ENCODE data around the gene SERPINA6. TPM values are rescaled to one million over a fixed set of nuclear protein-coding genes. Genes with fewer than 3 reads are reported as not detected.
A peak's percentile ranks its signal among the peaks of the same experiment; 100 is the strongest.

The SERPINA6 gene
- total RNA-seq, 2 donors from 2014 or later: not detected

DNA sequence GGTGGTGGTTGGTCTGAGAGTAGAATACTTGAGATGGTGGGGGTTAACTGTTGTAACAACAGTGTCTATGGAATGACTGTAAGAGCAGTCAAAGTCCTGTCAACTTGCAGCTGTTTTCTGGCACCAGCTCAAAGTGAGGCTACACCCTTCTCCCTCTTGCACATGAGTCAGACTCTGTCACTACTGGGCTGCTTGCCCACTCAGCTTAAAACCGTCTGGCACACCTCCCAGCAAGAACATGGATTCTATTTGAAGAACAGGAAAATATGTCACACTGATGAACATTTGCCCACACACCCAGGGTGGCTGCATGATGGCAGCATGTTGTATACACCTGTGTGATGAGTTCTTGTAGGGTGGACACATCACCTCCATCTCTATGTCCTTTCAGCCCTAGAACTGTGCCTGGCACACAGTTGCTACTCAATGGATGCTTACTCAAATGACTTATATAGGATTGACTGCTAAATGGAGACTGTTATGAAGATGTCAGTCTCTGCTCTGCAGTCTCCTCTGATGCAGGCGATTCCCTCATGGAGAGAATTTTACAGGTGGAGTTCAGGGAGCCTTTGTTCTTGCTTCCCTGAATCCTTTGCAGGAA lies 19.3 kb upstream of the SERPINA6 start:
- Histone ChIP-seq H3K36me3 (no peaks in the 10 kb centered on the region), H3K4me3 (no peak overlapping the region), H3K4me1 (peaks cover 0 to 18% of the 10 kb centered on the region in 2 donors), H3K9me3 (no peaks in the 10 kb centered on the region), H3K27ac (peak overlapping the region; percentile 35 to 59), H3K27me3 (no peaks in the 10 kb centered on the region)
- no peak for TF ChIP-seq CTCF (IDR thresholded peaks at IDR 0.05)
- DNase-seq (ENCODE audit: low spot score): peak; percentile 94

- H3K4me1 ChIP-seq: peaks cover 0 to 18% of the 10 kb centered on the region in 2 donors
- H3K27ac ChIP-seq: peak overlapping the region; percentile 35 to 59
- no peak overlapping the region for H3K4me3 ChIP-seq
- peak; percentile 55 for DNase-seq (ENCODE audit: low spot score)
- H3K27me3 ChIP-seq: no peaks in the 10 kb centered on the region
- no peaks in the 10 kb centered on the region for H3K9me3 ChIP-seq
- TF ChIP-seq CTCF (IDR thresholded peaks at IDR 0.05): no peak
- H3K36me3 ChIP-seq: no peaks in the 10 kb centered on the region
These were observed 18.7 kb upstream of the SERPINA6 start for GRCh38 chr14:94341656-94342333.

- no peak overlapping the region for H3K27ac ChIP-seq
- H3K4me1 ChIP-seq: peaks cover 0 to 18% of the 10 kb centered on the region in 2 donors
- no peak overlapping the region for H3K4me3 ChIP-seq
- H3K27me3 ChIP-seq: no peaks in the 10 kb centered on the region
- no peaks in the 10 kb centered on the region for H3K9me3 ChIP-seq
- H3K36me3 ChIP-seq: no peaks in the 10 kb centered on the region
- no peak for TF ChIP-seq CTCF (IDR thresholded peaks at IDR 0.05)
- no peak for DNase-seq (ENCODE audit: low spot score)
These were observed 17.4 kb upstream of the SERPINA6 start for GRCh38 chr14:94340533-94340932.

- Histone ChIP-seq H3K4me1 (peaks cover 0 to 18% of the 10 kb centered on the region in 2 donors), H3K27ac (no peak overlapping the region), H3K4me3 (no peak overlapping the region), H3K27me3 (no peaks in the 10 kb centered on the region), H3K36me3 (no peaks in the 10 kb centered on the region), H3K9me3 (no peaks in the 10 kb centered on the region)
- DNase-seq (ENCODE audit: low spot score): no peak
- no peak for TF ChIP-seq CTCF (IDR thresholded peaks at IDR 0.05)
These were observed 14.9 kb upstream of the SERPINA6 start for GRCh38 chr14:94338023-94338422.

GRCh38 chr14:94337274-94337673 lies 14.1 kb upstream of the SERPINA6 start:
- no peak for TF ChIP-seq CTCF (IDR thresholded peaks at IDR 0.05)
- Histone ChIP-seq H3K4me3 (no peak overlapping the region), H3K27me3 (no peaks in the 10 kb centered on the region), H3K9me3 (no peaks in the 10 kb centered on the region), H3K27ac (no peak overlapping the region), H3K36me3 (no peaks in the 10 kb centered on the region), H3K4me1 (peaks cover 0 to 10% of the 10 kb centered on the region in 2 donors)
- DNase-seq (ENCODE audit: low spot score): no peak
